GM20000 (cell line): ENCODE data around the gene CAPN14.

Experiments
- DNase-seq: peaks from one replicate; pipeline ENCODE4 v3.0.0; 2012; ENCODE audit warnings: low spot score
- TF ChIP-seq, protein P1 (sequence below): IDR thresholded peaks from 2 replicates; pipeline ENCODE4 v1.5.1; 2012; ENCODE audit warnings: mild to moderate bottlenecking, control low read depth; ENCODE audit errors: extremely low read depth, missing control alignments

Gene CAPN14

GRCh38 chr2:31235504-31235902 is 18.2 kb upstream of the CAPN14 start:
- DNase-seq = no peak
- TF ChIP-seq, protein P1, sequence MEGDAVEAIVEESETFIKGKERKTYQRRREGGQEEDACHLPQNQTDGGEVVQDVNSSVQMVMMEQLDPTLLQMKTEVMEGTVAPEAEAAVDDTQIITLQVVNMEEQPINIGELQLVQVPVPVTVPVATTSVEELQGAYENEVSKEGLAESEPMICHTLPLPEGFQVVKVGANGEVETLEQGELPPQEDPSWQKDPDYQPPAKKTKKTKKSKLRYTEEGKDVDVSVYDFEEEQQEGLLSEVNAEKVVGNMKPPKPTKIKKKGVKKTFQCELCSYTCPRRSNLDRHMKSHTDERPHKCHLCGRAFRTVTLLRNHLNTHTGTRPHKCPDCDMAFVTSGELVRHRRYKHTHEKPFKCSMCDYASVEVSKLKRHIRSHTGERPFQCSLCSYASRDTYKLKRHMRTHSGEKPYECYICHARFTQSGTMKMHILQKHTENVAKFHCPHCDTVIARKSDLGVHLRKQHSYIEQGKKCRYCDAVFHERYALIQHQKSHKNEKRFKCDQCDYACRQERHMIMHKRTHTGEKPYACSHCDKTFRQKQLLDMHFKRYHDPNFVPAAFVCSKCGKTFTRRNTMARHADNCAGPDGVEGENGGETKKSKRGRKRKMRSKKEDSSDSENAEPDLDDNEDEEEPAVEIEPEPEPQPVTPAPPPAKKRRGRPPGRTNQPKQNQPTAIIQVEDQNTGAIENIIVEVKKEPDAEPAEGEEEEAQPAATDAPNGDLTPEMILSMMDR = no peak

DNA sequence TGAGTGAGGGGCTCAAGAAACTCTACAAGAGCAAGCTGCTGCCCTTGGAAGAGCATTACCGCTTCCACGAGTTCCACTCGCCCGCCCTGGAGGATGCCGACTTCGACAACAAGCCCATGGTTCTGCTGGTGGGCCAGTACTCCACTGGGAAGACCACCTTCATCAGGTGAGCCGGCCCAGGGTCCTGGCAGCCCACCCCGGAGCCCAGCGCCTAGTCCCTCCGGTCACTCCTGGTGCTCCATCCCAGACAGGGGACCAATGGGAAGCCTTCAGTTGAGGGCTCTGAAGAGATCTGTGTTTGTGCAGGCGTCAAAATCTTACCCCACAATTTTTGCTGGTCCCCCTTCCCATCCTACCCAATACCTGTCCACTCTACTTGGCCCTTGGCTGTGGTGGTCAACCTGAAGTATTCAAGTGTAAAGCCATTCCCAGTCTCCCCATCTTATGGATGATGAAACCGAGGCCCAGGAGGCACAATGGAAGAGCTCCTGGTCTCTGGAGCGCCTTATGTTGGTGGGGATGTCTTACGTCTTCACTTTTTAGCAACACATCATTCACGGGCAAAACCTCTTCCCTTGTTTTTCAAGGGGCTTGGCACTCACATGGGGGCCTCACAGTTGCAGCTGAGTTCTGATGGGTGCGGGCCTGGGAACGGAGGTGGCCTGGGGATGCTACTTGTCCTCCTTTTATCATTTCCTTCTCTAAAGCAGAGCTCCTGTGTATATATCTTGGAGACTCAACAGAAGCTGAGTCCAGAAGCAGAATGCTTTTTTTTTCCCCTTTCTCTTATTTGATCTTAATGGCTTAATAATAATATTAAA is 17.6 kb upstream of the CAPN14 start:
- no peak for DNase-seq
- TF ChIP-seq, protein P1 = no peak

DNA sequence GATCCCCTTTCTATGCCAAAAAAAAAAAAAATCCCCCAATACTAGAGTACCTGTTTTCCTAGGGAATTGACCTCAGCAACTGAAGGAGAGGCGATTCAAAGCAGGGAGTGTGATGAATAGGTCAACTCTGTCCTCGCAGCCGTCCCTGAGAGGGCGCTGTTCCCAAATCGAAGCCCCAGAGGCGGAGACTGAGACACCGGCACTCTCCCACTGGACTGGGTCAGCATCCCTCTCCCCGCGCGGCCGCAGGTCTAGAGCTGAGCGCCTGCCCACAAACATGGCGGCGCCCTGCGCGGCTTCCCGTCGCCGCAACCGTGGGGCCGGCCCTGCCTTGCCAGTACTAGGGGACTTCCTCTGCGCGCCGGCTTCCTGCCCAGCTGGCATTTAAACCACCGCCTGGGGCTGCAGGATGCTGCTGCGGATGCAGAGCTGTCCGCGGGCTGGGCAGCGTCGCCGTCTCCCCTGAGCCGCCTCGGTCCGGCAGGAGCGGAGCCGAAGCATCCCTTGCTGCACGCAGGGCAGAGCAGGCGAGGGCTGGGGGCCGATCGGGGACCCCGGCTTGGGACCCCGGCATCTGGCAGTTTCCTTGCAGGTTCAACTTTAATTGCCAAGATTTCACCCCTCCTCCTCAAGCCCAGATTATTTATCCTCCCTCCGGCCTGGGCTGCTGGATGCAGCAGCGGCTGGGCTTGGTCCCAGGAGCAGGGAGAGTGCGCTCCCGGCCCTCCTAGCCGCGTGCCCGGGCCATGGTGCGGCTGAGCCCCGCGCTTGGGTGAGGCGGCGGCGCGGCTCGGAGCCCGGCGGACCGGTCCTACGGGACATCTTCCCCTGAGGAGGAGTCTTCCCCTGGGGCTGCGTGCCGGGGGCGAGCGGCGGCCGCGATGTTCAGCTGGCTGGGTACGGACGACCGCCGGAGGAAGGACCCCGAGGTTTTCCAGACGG is 16.7 kb upstream of the CAPN14 start, which contains the start of gene EHD3:
Gene EHD3 (plus strand): TSS at position 412 of the 942 bp plus-strand sequence. CDS start 470 bp downstream, at position 882.
- DNase-seq = peak; percentile 82
- TF ChIP-seq, protein P1 = no peak

- DNase-seq = no peak
- TF ChIP-seq, protein P1 = no peak
Observed at GRCh38 chr2:31233231-31233630, 15.9 kb upstream of the CAPN14 start.

GRCh38 chr2:31232586-31232985 is 15.3 kb upstream of the CAPN14 start:
- DNase-seq = no peak
- TF ChIP-seq, protein P1 = no peak

- TF ChIP-seq, protein P1 = no peak
- DNase-seq = no peak
Observed at GRCh38 chr2:31231571-31232302, 14.4 kb upstream of the CAPN14 start.
